Right lobe of liver (tissue), 6 donors: ENCODE results near the gene PEAK3. TPM values are rescaled to one million over a fixed set of nuclear protein-coding genes. Genes with fewer than 3 reads are reported as not detected.

ENCODE experiments used
- ATAC-seq, 4 donors: fragments of 200-7000 bp; cut with Tn5 transposase; one replicate each; pipeline ENCODE4 v1.9.1; 2020; ENCODE audit warnings: mild to moderate bottlenecking in 4 of 4, moderate library complexity in 4 of 4
- DNase-seq, 3 donors: peaks; one replicate each; pipeline ENCODE4 v3.0.0-alpha.2; 2020
- H3K27ac ChIP-seq, 3 donors: fragments of 200-600 bp; one replicate each; pipeline ENCODE4 v1.8.0; 2022
- H3K27me3 ChIP-seq, 2 donors: fragments of 200-600 bp; one replicate each; pipeline ENCODE4 v1.8.0; 2022
- H3K36me3 ChIP-seq, 4 donors: fragments of 200-600 bp; sonication (generic) in 1 of 4; one replicate each; pipeline versions ENCODE4 v1.5.1 to v1.8.0; 2017 to 2022; ENCODE audit warnings: control low read depth in 1 of 4
- H3K4me1 ChIP-seq, 4 donors: fragments of 200-600 bp; sonication (generic) in 1 of 4; one replicate each; pipeline versions ENCODE4 v1.5.1 to v1.8.0; 2017 to 2022; ENCODE audit warnings: control low read depth in 1 of 4
- H3K4me3 ChIP-seq, 3 donors: fragments of 200-600 bp; one replicate each; pipeline ENCODE4 v1.8.0; 2022
- H3K9me3 ChIP-seq, 4 donors: fragments of 200-600 bp; sonication (generic) in 1 of 4; one replicate each; pipeline versions ENCODE4 v1.5.1 to v1.8.0; 2017 to 2022; ENCODE audit warnings: control low read depth in 1 of 4
- POLR2A ChIP-seq: fragments of 450-650 bp; IDR thresholded peaks from one replicate; pipeline ENCODE4 v1.6.1; 2017; ENCODE audit warnings: antibody characterized with exemption, mild to moderate bottlenecking
- WGBS: methylation state at CpG from one replicate; pipeline ENCODE4 v1.1.6; 2018; ENCODE audit warnings: low coverage, low lambda C conversion rate; ENCODE audit not compliant: insufficient coverage; ENCODE audit errors: missing lambda C conversion rate; 5-methylcytosine and 5-hydroxymethylcytosine counted together
- intact Hi-C, 2 donors: fragments of 100-400 bp; cut with DNase I; formaldehyde crosslinking; loops; one replicate each; pipeline versions ENCODE4 v1.11.2 to v1.14.1; 2022
- total RNA-seq, 6 experiments: library from RNA; depleted of rRNA in 2 of 6; stranded (reverse); fragments of >200 nt in 2 of 6; fragmentation: NEBNext Ultra II Directional in 3 of 6; extraction: Animal tissue kit (Norgen Biotek cat#: 25700) in 3 of 6; gene quantifications; one replicate each; pipeline versions ENCODE4 v1.1.0 to v1.2.4, GENCODE V29; 2016 to 2023
- TF ChIP-seq, protein P1 (sequence below), 4 donors: fragments of 200-600 bp in 3 of 4; fragments of 450-650 bp in 1 of 4; IDR thresholded peaks; one replicate each; pipeline versions ENCODE4 v1.5.1 to v1.8.0; 2016 to 2022; ENCODE audit warnings: antibody characterized with exemption in 4 of 4, mild to moderate bottlenecking in 2 of 4
- donor health status: DM: no; HTN: yes; CAD: no.
- donor health status: DM: no; HTN: no; CAD: no.
- donor health status: DM: no; HTN: no; CAD: no.
- donor health status: DM: no; HTN: yes; CAD: no.
- donor health status: DM: no; HTN: yes; CAD: no.

The PEAK3 gene
- total RNA-seq, 6 experiments from 2014 or later, result 0.07 to 0.49 (median 0.36) TPM

- intact Hi-C loops, result no loop called here
- Histone ChIP-seq H3K9me3 (no peaks in the 10 kb centered on the region), H3K4me3 (no peak overlapping the region), H3K4me1 (no peaks in the 10 kb centered on the region), H3K27me3 (no peaks in the 10 kb centered on the region), H3K27ac (no peak overlapping the region), H3K36me3 (no peaks in the 10 kb centered on the region)
- ATAC-seq, result no peak
- TF ChIP-seq, protein P1, sequence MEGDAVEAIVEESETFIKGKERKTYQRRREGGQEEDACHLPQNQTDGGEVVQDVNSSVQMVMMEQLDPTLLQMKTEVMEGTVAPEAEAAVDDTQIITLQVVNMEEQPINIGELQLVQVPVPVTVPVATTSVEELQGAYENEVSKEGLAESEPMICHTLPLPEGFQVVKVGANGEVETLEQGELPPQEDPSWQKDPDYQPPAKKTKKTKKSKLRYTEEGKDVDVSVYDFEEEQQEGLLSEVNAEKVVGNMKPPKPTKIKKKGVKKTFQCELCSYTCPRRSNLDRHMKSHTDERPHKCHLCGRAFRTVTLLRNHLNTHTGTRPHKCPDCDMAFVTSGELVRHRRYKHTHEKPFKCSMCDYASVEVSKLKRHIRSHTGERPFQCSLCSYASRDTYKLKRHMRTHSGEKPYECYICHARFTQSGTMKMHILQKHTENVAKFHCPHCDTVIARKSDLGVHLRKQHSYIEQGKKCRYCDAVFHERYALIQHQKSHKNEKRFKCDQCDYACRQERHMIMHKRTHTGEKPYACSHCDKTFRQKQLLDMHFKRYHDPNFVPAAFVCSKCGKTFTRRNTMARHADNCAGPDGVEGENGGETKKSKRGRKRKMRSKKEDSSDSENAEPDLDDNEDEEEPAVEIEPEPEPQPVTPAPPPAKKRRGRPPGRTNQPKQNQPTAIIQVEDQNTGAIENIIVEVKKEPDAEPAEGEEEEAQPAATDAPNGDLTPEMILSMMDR (IDR thresholded peaks at IDR 0.05), result no peak
- TF ChIP-seq POLR2A, result no peak
- DNase-seq, result no peak
- 83% methylated on average over 6 of the region's 26 CpGs for WGBS
Observed at GRCh38 chr19:2280633-2281264, 1.2 kb downstream of the PEAK3 start.

DNA sequence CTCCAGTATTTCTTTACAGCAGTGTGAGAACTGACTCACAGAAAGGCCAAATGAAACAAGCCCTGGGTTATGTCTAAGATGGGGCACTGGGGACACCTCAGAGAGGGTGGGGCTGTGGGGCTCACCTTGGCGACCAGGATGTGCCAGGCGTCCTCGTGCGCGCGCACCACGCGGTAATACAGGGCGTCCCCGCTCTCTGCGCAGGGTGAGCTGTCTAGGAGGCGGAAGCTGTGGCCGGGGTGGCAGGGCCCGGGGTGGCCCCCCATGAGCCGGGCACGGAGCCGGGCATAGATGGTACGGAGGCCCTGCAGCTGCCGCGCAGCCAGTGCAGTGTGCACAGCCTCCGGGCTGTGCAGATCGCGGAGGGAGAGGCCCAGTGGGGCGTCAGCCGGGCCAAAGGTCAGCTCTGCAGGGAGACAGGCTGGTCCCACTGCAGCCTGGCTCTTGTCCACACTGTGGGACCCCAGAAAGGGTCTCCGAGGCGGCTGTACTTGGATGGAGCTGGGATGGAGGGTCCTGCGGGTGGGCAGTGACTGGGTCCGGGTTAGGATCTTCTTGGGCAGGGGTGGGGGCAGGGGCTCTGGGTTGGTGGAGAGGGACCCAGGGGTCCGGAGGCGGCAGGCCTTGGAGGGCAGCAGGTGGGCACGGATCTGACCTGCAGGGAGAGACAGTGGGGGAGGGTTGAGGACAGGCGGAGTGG is 3.4 kb downstream of the PEAK3 start:
- H3K27ac ChIP-seq, result no peak overlapping the region
- TF ChIP-seq, protein P1 (IDR thresholded peaks at IDR 0.05), result no peak
- no peak for TF ChIP-seq POLR2A
- H3K4me3 ChIP-seq, result no peak overlapping the region
- no peak for ATAC-seq
- intact Hi-C loops, result no loop called here
- no peak for DNase-seq
- no peaks in the 10 kb centered on the region for H3K9me3 ChIP-seq
- peaks cover 0 to 7% (median under 1%) of the 10 kb centered on the region in 4 donors for H3K4me1 ChIP-seq
- H3K36me3 ChIP-seq, result no peaks in the 10 kb centered on the region
- no peaks in the 10 kb centered on the region for H3K27me3 ChIP-seq
- 66% methylated on average over 16 of the region's 33 CpGs for WGBS

- peaks cover 0 to 22% (median 4%) of the 10 kb centered on the region in 4 donors for H3K4me1 ChIP-seq
- ATAC-seq (no peak), DNase-seq (no peak)
- H3K36me3 ChIP-seq, result peaks cover 0 to 15% (median 5%) of the 10 kb centered on the region in 4 donors
- TF ChIP-seq, protein P1 (IDR thresholded peaks at IDR 0.05), result no peak
- TF ChIP-seq POLR2A, result no peak
- WGBS, result 80% methylated on average over 2 of the region's 9 CpGs
- H3K27me3 ChIP-seq, result no peaks in the 10 kb centered on the region
- H3K9me3 ChIP-seq, result no peaks in the 10 kb centered on the region
- H3K27ac ChIP-seq, result no peak overlapping the region
- no peak overlapping the region for H3K4me3 ChIP-seq
- intact Hi-C loops, result no loop called here
Observed at GRCh38 chr19:2277138-2277537, 4.8 kb downstream of the PEAK3 start.

DNA sequence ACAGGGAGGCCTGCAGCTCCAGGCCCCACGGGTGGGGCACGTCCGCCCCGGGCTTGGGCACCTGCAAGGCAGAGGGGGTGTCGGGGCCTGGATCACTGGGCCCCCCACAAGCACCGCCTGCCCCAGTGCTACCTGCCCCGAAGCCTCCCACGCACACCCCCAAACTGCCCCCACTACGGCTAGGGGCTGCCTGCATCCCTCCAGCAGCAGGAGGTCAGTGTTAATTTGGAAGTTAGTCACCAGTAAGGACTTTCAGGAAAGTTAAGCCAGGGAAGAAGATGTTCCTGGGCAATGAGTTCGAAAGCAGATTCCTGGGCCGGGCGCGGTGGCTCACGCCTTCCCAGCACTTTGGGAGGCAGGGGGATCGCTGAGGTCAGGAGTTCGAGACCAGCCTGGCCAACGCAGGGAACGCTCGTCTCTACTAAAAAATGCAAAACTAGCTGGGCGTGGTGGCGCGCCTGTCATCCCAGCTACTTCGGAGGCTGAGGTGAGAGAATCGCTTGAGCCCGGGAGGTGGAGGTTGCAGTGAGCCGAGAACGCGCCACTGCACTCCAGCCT is 5.5 kb downstream of the PEAK3 start:
- no peak overlapping the region for H3K4me3 ChIP-seq
- TF ChIP-seq, protein P1 (IDR thresholded peaks at IDR 0.05), result no peak
- no peak for TF ChIP-seq POLR2A
- 94% methylated on average over 19 of the region's 28 CpGs for WGBS
- DNase-seq (no peak), ATAC-seq (no peak)
- no peaks in the 10 kb centered on the region for H3K9me3 ChIP-seq
- intact Hi-C loops, result no loop called here
- peaks cover 0 to 18% (median 5%) of the 10 kb centered on the region in 4 donors for H3K36me3 ChIP-seq
- H3K4me1 ChIP-seq, result peaks cover 0 to 28% (median 7%) of the 10 kb centered on the region in 4 donors
- no peak overlapping the region for H3K27ac ChIP-seq
- H3K27me3 ChIP-seq, result no peaks in the 10 kb centered on the region
